ENCODE measurements around the gene SLC3A2. TPM values are rescaled to one million over a fixed set of nuclear protein-coding genes. Genes with fewer than 3 reads are reported as not detected.

SLC3A2 gene
- total and polyA plus RNA-seq, 2 of the 13 experiments (the other 11 are each of a cell fraction or from before 2014, with no cell fraction given): 213 to 226 TPM

- TF ChIP-seq IKZF5 (CRISPR knock-in tag; IDR thresholded peaks at IDR 0.05) (peak; percentile 89), HMGXB4 (CRISPR knock-in tag; IDR thresholded peaks at IDR 0.05; ENCODE audit: borderline replicate concordance in 1 of 2, low read depth in 1 of 2) (peak; percentile 96 to 97), ARID5B (CRISPR knock-in tag; IDR thresholded peaks at IDR 0.05) (peak; percentile 20; the same call in 1 of the 2 replicates), DR1 (CRISPR knock-in tag; IDR thresholded peaks at IDR 0.05) (peak; percentile 46; the same call in 1 of the 2 replicates), ZFY (CRISPR knock-in tag; IDR thresholded peaks at IDR 0.05) (peak; percentile 77), KIAA2018 (CRISPR knock-in tag; IDR thresholded peaks at IDR 0.05; ENCODE audit: borderline replicate concordance) (peak; percentile 70; the same call in 1 of the 2 replicates), FOXC1 (CRISPR knock-in tag; IDR thresholded peaks at IDR 0.05; ENCODE audit: borderline replicate concordance) (peak; percentile 94; the same call in 1 of the 2 replicates)
- TF ChIP-seq, protein P1, sequence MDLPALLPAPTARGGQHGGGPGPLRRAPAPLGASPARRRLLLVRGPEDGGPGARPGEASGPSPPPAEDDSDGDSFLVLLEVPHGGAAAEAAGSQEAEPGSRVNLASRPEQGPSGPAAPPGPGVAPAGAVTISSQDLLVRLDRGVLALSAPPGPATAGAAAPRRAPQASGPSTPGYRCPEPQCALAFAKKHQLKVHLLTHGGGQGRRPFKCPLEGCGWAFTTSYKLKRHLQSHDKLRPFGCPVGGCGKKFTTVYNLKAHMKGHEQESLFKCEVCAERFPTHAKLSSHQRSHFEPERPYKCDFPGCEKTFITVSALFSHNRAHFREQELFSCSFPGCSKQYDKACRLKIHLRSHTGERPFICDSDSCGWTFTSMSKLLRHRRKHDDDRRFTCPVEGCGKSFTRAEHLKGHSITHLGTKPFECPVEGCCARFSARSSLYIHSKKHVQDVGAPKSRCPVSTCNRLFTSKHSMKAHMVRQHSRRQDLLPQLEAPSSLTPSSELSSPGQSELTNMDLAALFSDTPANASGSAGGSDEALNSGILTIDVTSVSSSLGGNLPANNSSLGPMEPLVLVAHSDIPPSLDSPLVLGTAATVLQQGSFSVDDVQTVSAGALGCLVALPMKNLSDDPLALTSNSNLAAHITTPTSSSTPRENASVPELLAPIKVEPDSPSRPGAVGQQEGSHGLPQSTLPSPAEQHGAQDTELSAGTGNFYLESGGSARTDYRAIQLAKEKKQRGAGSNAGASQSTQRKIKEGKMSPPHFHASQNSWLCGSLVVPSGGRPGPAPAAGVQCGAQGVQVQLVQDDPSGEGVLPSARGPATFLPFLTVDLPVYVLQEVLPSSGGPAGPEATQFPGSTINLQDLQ (CRISPR knock-in tag; IDR thresholded peaks at IDR 0.05): peak; percentile 87; the same call in 1 of the 2 replicates
Observed at GRCh38 chr11:62880803-62881578, at the start of gene SLC3A2 (continued).
